Endothelial cell (in vitro differentiated cells): Measurements from ENCODE around the gene B3GAT1. TPM values are rescaled to one million over a fixed set of nuclear protein-coding genes. Genes with fewer than 3 reads are reported as not detected.

Experiments
- DNase-seq: peaks from one replicate; pipeline ENCODE4 v3.0.0; 2021; ENCODE audit warnings: low spot score
- H3K27ac Mint-ChIP-seq: one replicate; pipeline ENCODE4 v1.8.0; 2021; ENCODE audit warnings: mixed read lengths, inconsistent platforms; ENCODE audit not compliant: unreplicated experiment
- H3K27me3 Mint-ChIP-seq: one replicate; pipeline ENCODE4 v1.8.0; 2021; ENCODE audit warnings: mild to moderate bottlenecking, moderate library complexity, mixed read lengths, inconsistent platforms; ENCODE audit not compliant: unreplicated experiment
- H3K36me3 Mint-ChIP-seq: one replicate; pipeline ENCODE4 v1.8.0; 2021; ENCODE audit warnings: mild to moderate bottlenecking, low read depth, mixed read lengths, inconsistent platforms; ENCODE audit not compliant: unreplicated experiment
- H3K4me1 Mint-ChIP-seq: one replicate; pipeline ENCODE4 v1.8.0; 2021; ENCODE audit warnings: mild to moderate bottlenecking, mixed read lengths, inconsistent platforms; ENCODE audit not compliant: unreplicated experiment
- H3K4me3 Mint-ChIP-seq: one replicate; pipeline ENCODE4 v1.8.0; 2021; ENCODE audit warnings: mild to moderate bottlenecking, mixed read lengths, inconsistent platforms; ENCODE audit not compliant: unreplicated experiment
- H3K9me3 Mint-ChIP-seq: one replicate; pipeline ENCODE4 v1.8.0; 2021; ENCODE audit warnings: mixed read lengths, inconsistent platforms; ENCODE audit not compliant: unreplicated experiment
- total RNA-seq: library from RNA; stranded (reverse); fragmentation: NEBNext Ultra II Directional; extraction: Animal tissue kit (Norgen Biotek cat#: 25700); gene quantifications from one replicate; pipeline ENCODE4 v1.2.1, GENCODE V29; 2021; ENCODE audit not compliant: unreplicated experiment
- TF ChIP-seq, protein P1 (sequence below): fragments of 200-600 bp; sonication (generic); IDR thresholded peaks from one replicate; pipeline ENCODE4 v1.5.0; 2021; ENCODE audit warnings: antibody characterized with exemption; ENCODE audit not compliant: unreplicated experiment

Gene B3GAT1
- total RNA-seq, 1 donor from 2014 or later: 18.2 TPM

- Mint-ChIP-seq H3K36me3 (peaks cover 5% of the 10 kb centered on the region), H3K4me3 (no peak overlapping the region), H3K4me1 (no peaks in the 10 kb centered on the region), H3K9me3 (no peaks in the 10 kb centered on the region), H3K27me3 (peaks cover 11% of the 10 kb centered on the region), H3K27ac (no peak overlapping the region)
- DNase-seq: no peak
- TF ChIP-seq, protein P1, sequence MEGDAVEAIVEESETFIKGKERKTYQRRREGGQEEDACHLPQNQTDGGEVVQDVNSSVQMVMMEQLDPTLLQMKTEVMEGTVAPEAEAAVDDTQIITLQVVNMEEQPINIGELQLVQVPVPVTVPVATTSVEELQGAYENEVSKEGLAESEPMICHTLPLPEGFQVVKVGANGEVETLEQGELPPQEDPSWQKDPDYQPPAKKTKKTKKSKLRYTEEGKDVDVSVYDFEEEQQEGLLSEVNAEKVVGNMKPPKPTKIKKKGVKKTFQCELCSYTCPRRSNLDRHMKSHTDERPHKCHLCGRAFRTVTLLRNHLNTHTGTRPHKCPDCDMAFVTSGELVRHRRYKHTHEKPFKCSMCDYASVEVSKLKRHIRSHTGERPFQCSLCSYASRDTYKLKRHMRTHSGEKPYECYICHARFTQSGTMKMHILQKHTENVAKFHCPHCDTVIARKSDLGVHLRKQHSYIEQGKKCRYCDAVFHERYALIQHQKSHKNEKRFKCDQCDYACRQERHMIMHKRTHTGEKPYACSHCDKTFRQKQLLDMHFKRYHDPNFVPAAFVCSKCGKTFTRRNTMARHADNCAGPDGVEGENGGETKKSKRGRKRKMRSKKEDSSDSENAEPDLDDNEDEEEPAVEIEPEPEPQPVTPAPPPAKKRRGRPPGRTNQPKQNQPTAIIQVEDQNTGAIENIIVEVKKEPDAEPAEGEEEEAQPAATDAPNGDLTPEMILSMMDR: no peak
Observed at GRCh38 chr11:134398079-134398444, 14.0 kb downstream of the B3GAT1 start.

- no peak for DNase-seq
- no peaks in the 10 kb centered on the region for H3K9me3 Mint-ChIP-seq
- TF ChIP-seq, protein P1: no peak
- no peaks in the 10 kb centered on the region for H3K4me1 Mint-ChIP-seq
- no peak overlapping the region for H3K4me3 Mint-ChIP-seq
- H3K27me3 Mint-ChIP-seq: peaks cover 11% of the 10 kb centered on the region
- H3K27ac Mint-ChIP-seq: no peak overlapping the region
- H3K36me3 Mint-ChIP-seq: peaks cover 5% of the 10 kb centered on the region
Observed at GRCh38 chr11:134397304-134398078, 14.6 kb downstream of the B3GAT1 start.

GRCh38 chr11:134395002-134395401 lies 17.0 kb downstream of the B3GAT1 start:
- Mint-ChIP-seq H3K4me1 (no peaks in the 10 kb centered on the region), H3K27ac (no peak overlapping the region), H3K36me3 (no peaks in the 10 kb centered on the region), H3K4me3 (no peak overlapping the region), H3K27me3 (peaks cover 11% of the 10 kb centered on the region), H3K9me3 (no peaks in the 10 kb centered on the region)
- no peak for DNase-seq
- TF ChIP-seq, protein P1: no peak

- DNase-seq: no peak
- no peaks in the 10 kb centered on the region for H3K4me1 Mint-ChIP-seq
- H3K27me3 Mint-ChIP-seq: peaks cover 11% of the 10 kb centered on the region
- H3K4me3 Mint-ChIP-seq: no peak overlapping the region
- H3K9me3 Mint-ChIP-seq: no peaks in the 10 kb centered on the region
- H3K36me3 Mint-ChIP-seq: no peaks in the 10 kb centered on the region
- no peak overlapping the region for H3K27ac Mint-ChIP-seq
- TF ChIP-seq, protein P1: no peak
Observed at GRCh38 chr11:134394311-134394710, 17.7 kb downstream of the B3GAT1 start.

GRCh38 chr11:134393638-134394037 lies 18.4 kb downstream of the B3GAT1 start:
- peaks cover 11% of the 10 kb centered on the region for H3K27me3 Mint-ChIP-seq
- no peaks in the 10 kb centered on the region for H3K9me3 Mint-ChIP-seq
- no peaks in the 10 kb centered on the region for H3K4me1 Mint-ChIP-seq
- TF ChIP-seq, protein P1: no peak
- peak; percentile 31 for DNase-seq
- no peaks in the 10 kb centered on the region for H3K36me3 Mint-ChIP-seq
- no peak overlapping the region for H3K4me3 Mint-ChIP-seq
- no peak overlapping the region for H3K27ac Mint-ChIP-seq
